Measurements from ENCODE around the gene YBX3. TPM values are rescaled to one million over a fixed set of nuclear protein-coding genes. Genes with fewer than 3 reads are reported as not detected.

Gene YBX3
- polyA plus RNA-seq, 1 donor (not counting 4 experiments of a cell fraction or from before 2014, with no cell fraction given): 170 TPM

GRCh38 chr12:10739157-10740118 is 16.3 kb upstream of the YBX3 start:
- Histone ChIP-seq H2AFZ (ENCODE audit: control insufficient read depth, low read length) (no peak overlapping the region), H3K36me3 (ENCODE audit: control insufficient read depth in 2 of 2, extremely low read depth in 1 of 2, insufficient read depth in 2 of 2, low read length in 2 of 2) (no peaks in the 10 kb centered on the region), H3K4me3 (ENCODE audit: control insufficient read depth in 2 of 3, extremely low read depth in 1 of 3, insufficient read depth in 2 of 3, low read depth in 1 of 3, low read length in 3 of 3) (no peak overlapping the region), H3K9me3 (ENCODE audit: control insufficient read depth, low read depth, low read length) (no peaks in the 10 kb centered on the region), H3K9me1 (ENCODE audit: control insufficient read depth, extremely low read depth, insufficient read depth, low read length) (no peaks in the 10 kb centered on the region), H3K9ac (ENCODE audit: control insufficient read depth, extremely low read depth, insufficient read depth, low read length) (no peak overlapping the region), H3K79me2 (ENCODE audit: control insufficient read depth, insufficient read depth, low read length) (no peaks in the 10 kb centered on the region), H3K4me1 (ENCODE audit: control insufficient read depth, extremely low read depth, insufficient read depth, low read length) (peaks cover 9% of the 10 kb centered on the region), H3K27me3 (ENCODE audit: control insufficient read depth, extremely low read depth, insufficient read depth, low read length) (no peaks in the 10 kb centered on the region), H4K20me1 (ENCODE audit: control insufficient read depth, extremely low read depth, insufficient read depth, low read length) (no peaks in the 10 kb centered on the region), H3K27ac (ENCODE audit: control insufficient read depth, insufficient read depth, low read length) (no peak overlapping the region), H3K4me2 (ENCODE audit: control insufficient read depth, extremely low read depth, insufficient read depth, low read depth, low read length) (no peak overlapping the region)
- FAIRE-seq (no peak), DNase-seq (ENCODE audit: low read depth, low spot score) (no peak)
- TF ChIP-seq EZH2 (IDR thresholded peaks at IDR 0.05; ENCODE audit: low read length): no peak
- TF ChIP-seq CTCF (optimal IDR thresholded peaks at IDR 0.05 in 1 of 3, IDR thresholded peaks at IDR 0.05 in 1 of 3, conservative IDR thresholded peaks at IDR 0.05 in 1 of 3; ENCODE audit: extremely low read depth in 1 of 3, insufficient read depth in 2 of 3, low read length in 3 of 3): no peak
- dilution Hi-C loops (cut with MboI; ENCODE audit: extremely low pct_ligation_motif_present, low sequenced_read_pairs): no loop called here

GRCh38 chr12:10737249-10737648 is 14.1 kb upstream of the YBX3 start:
- Histone ChIP-seq H3K4me1 (ENCODE audit: control insufficient read depth, extremely low read depth, insufficient read depth, low read length) (peaks cover 9% of the 10 kb centered on the region), H3K9me3 (ENCODE audit: control insufficient read depth, low read depth, low read length) (no peaks in the 10 kb centered on the region), H2AFZ (ENCODE audit: control insufficient read depth, low read length) (no peak overlapping the region), H4K20me1 (ENCODE audit: control insufficient read depth, extremely low read depth, insufficient read depth, low read length) (no peaks in the 10 kb centered on the region), H3K36me3 (ENCODE audit: control insufficient read depth in 2 of 2, extremely low read depth in 1 of 2, insufficient read depth in 2 of 2, low read length in 2 of 2) (no peaks in the 10 kb centered on the region), H3K27ac (ENCODE audit: control insufficient read depth, insufficient read depth, low read length) (no peak overlapping the region), H3K27me3 (ENCODE audit: control insufficient read depth, extremely low read depth, insufficient read depth, low read length) (no peaks in the 10 kb centered on the region), H3K4me2 (ENCODE audit: control insufficient read depth, extremely low read depth, insufficient read depth, low read depth, low read length) (no peak overlapping the region), H3K9me1 (ENCODE audit: control insufficient read depth, extremely low read depth, insufficient read depth, low read length) (no peaks in the 10 kb centered on the region), H3K4me3 (ENCODE audit: control insufficient read depth in 2 of 3, extremely low read depth in 1 of 3, insufficient read depth in 2 of 3, low read depth in 1 of 3, low read length in 3 of 3) (no peak overlapping the region), H3K9ac (ENCODE audit: control insufficient read depth, extremely low read depth, insufficient read depth, low read length) (no peak overlapping the region), H3K79me2 (ENCODE audit: control insufficient read depth, insufficient read depth, low read length) (no peaks in the 10 kb centered on the region)
- no peak for DNase-seq (ENCODE audit: low read depth, low spot score)
- FAIRE-seq: no peak
- dilution Hi-C loops (cut with MboI; ENCODE audit: extremely low pct_ligation_motif_present, low sequenced_read_pairs): no loop called here
- TF ChIP-seq EZH2 (IDR thresholded peaks at IDR 0.05; ENCODE audit: low read length): no peak
- TF ChIP-seq CTCF (optimal IDR thresholded peaks at IDR 0.05 in 1 of 3, IDR thresholded peaks at IDR 0.05 in 1 of 3, conservative IDR thresholded peaks at IDR 0.05 in 1 of 3; ENCODE audit: extremely low read depth in 1 of 3, insufficient read depth in 2 of 3, low read length in 3 of 3): no peak
